ENCODE data around the gene NT5C2.

- TF ChIP-seq EZH2 (IDR thresholded peaks at IDR 0.05; ENCODE audit: insufficient read depth, low read length): no peak
- TF ChIP-seq CTCF (IDR thresholded peaks at IDR 0.05; ENCODE audit: insufficient read depth, low read depth, low read length): no peak
Observed at GRCh38 chr10:103114876-103115275, 78.2 kb downstream of the NT5C2 start.
